NCI-H748 (cell line): ENCODE results near the gene DDIT4.
"Not testable (repeated sequence)": the region's sequence is repeated elsewhere in the genome, so short reads cannot be mapped to it uniquely, and the experiment has no call there.

Experiments
- DNase-seq: peaks from one replicate; lab custom pipeline; 2025; ENCODE audit not compliant: unreplicated experiment; lab: John Stamatoyannopoulos, UW

DDIT4 gene

GRCh38 chr10:72273410-72274212, at the start of gene DDIT4:
Gene DDIT4 (plus strand): TSS chr10:72273924. CDS start chr10:72274217, 293 bp downstream.
- peak; percentile 97 for DNase-seq

GRCh38 chr10:72224191-72224590, 49.5 kb upstream of the DDIT4 start:
- not testable (repeated sequence) for DNase-seq

GRCh38 chr10:72226418-72227027, 47.2 kb upstream of the DDIT4 start:
- DNase-seq, result no peak

- no peak for DNase-seq
These were observed 45.9 kb upstream of the DDIT4 start for GRCh38 chr10:72227826-72228225.

- peak; percentile 84 for DNase-seq
These were observed 45.4 kb upstream of the DDIT4 start for GRCh38 chr10:72228318-72228751.

- peak; percentile 54 for DNase-seq
These were observed 44.2 kb upstream of the DDIT4 start for GRCh38 chr10:72229261-72230251.

- no peak for DNase-seq
These were observed 40.1 kb upstream of the DDIT4 start for GRCh38 chr10:72233621-72234020.

GRCh38 chr10:72234560-72235095, 39.1 kb upstream of the DDIT4 start:
- no peak for DNase-seq

GRCh38 chr10:72235544-72236279, 38.0 kb upstream of the DDIT4 start:
- no peak for DNase-seq

- DNase-seq, result no peak
These were observed 35.1 kb upstream of the DDIT4 start for GRCh38 chr10:72238392-72239175.

- DNase-seq, result no peak
These were observed 34.3 kb upstream of the DDIT4 start for GRCh38 chr10:72239409-72239808.

- DNase-seq, result no peak
These were observed 33.4 kb upstream of the DDIT4 start for GRCh38 chr10:72240371-72240770.

GRCh38 chr10:72241691-72242252, 32.0 kb upstream of the DDIT4 start:
- no peak for DNase-seq

- DNase-seq, result no peak
These were observed 31.0 kb upstream of the DDIT4 start for GRCh38 chr10:72242675-72243074.

GRCh38 chr10:72243822-72244437, 29.8 kb upstream of the DDIT4 start:
- DNase-seq, result peak; percentile 19

GRCh38 chr10:72244573-72245038, 29.1 kb upstream of the DDIT4 start:
- no peak for DNase-seq

- DNase-seq, result no peak
These were observed 27.7 kb upstream of the DDIT4 start for GRCh38 chr10:72245949-72246525.

GRCh38 chr10:72248468-72249151, 25.1 kb upstream of the DDIT4 start:
- no peak for DNase-seq
